Esophagus muscularis mucosa (tissue), 4 donors: ENCODE measurements around the gene COL26A1. TPM values are rescaled to one million over a fixed set of nuclear protein-coding genes. Genes with fewer than 3 reads are reported as not detected.

ENCODE experiments used
- DNase-seq: peaks from one replicate; pipeline ENCODE4 v3.0.0-alpha.2; 2017; ENCODE audit errors: extremely low spot score
- H3K27ac ChIP-seq, 4 donors: fragments of 200-600 bp; sonication (generic); replicated peaks in 1 of 4; 1 replicate in 3 of 4; 2 replicates in 1 of 4; pipeline ENCODE4 v1.5.1; 2016 to 2019; ENCODE audit warnings: mild to moderate bottlenecking in 1 of 4
- H3K27me3 ChIP-seq, 4 donors: fragments of 200-600 bp; sonication (generic); one replicate each; pipeline versions ENCODE4 v1.5.1 to v1.6.0; 2016 to 2019
- H3K36me3 ChIP-seq, 4 donors: fragments of 200-600 bp; sonication (generic); one replicate each; pipeline ENCODE4 v1.5.1; 2016 to 2019
- H3K4me1 ChIP-seq, 4 donors: fragments of 200-600 bp; sonication (generic); one replicate each; pipeline ENCODE4 v1.5.1; 2016 to 2019
- H3K4me3 ChIP-seq, 4 donors: fragments of 200-600 bp; sonication (generic); 1 replicate in 2 of 4; 2 replicates in 2 of 4; pipeline ENCODE4 v1.5.1; 2016 to 2019; ENCODE audit warnings: mild to moderate bottlenecking in 4 of 4, moderate library complexity in 1 of 4
- H3K9me3 ChIP-seq, 4 donors: fragments of 200-600 bp; sonication (generic); 1 replicate in 3 of 4; 2 replicates in 1 of 4; pipeline ENCODE4 v1.5.1; 2016 to 2019
- EP300 ChIP-seq: sonication (generic); formaldehyde crosslinking; IDR thresholded peaks from one replicate; pipeline ENCODE4 v1.6.1; 2017; ENCODE audit warnings: antibody characterized with exemption
- POLR2A ChIP-seq: fragments of 450-650 bp; IDR thresholded peaks from one replicate; pipeline ENCODE4 v1.6.1; 2017; ENCODE audit warnings: antibody characterized with exemption, moderate library complexity, mild to moderate bottlenecking, low read depth
- POLR2AphosphoS5 ChIP-seq, 2 donors: sonication (generic); formaldehyde crosslinking; IDR thresholded peaks; one replicate each; pipeline ENCODE4 v1.6.1; 2017; ENCODE audit warnings: antibody characterized with exemption in 2 of 2
- WGBS: methylation state at CpG from one replicate; pipeline ENCODE4 v1.1.5; 2018; 5-methylcytosine and 5-hydroxymethylcytosine counted together
- intact Hi-C: fragments of 100-400 bp; cut with DNase I; formaldehyde crosslinking; loops from one replicate; pipeline ENCODE4 v1.15.1; 2023
- small RNA-seq, 3 donors: library from RNA; depleted of rRNA; stranded (forward); fragments of <200 nt; gene quantifications; one replicate each; pipeline ENCODE3, GENCODE V24; 2016
- total RNA-seq, 4 donors: library from RNA; depleted of rRNA; stranded (reverse); fragments of >200 nt; gene quantifications; one replicate each; pipeline versions ENCODE4 v1.1.0 to v1.2.1, GENCODE V29; 2016
- TF ChIP-seq, protein P1 (sequence below), 3 experiments: fragments of 200-600 bp in 2 of 3; fragments of 450-650 bp in 1 of 3; sonication (generic) in 2 of 3; IDR thresholded peaks; one replicate each; pipeline ENCODE4 v1.5.1; 2017 to 2019; ENCODE audit warnings: antibody characterized with exemption in 3 of 3, mild to moderate bottlenecking in 2 of 3, moderate library complexity in 1 of 3

COL26A1 gene
- total RNA-seq, 4 donors from 2014 or later: not detected

GRCh38 chr7:101605611-101606497 is 243.2 kb downstream of the COL26A1 start:
- DNase-seq: no peak
- Histone ChIP-seq H3K4me3 (no peak overlapping the region), H3K27ac (no peak overlapping the region), H3K27me3 (peaks cover 0 to 15% (median 0%) of the 10 kb centered on the region in 4 donors), H3K9me3 (no peaks in the 10 kb centered on the region), H3K4me1 (peaks cover 4 to 8% (median 6%) of the 10 kb centered on the region in 4 donors), H3K36me3 (no peaks in the 10 kb centered on the region)
- WGBS: 81% methylated on average over 20 of the region's 26 CpGs
- intact Hi-C loops: no loop called here
- TF ChIP-seq POLR2A (no peak), POLR2AphosphoS5 (IDR thresholded peaks at IDR 0.05) (no peak)
- TF ChIP-seq, protein P1, sequence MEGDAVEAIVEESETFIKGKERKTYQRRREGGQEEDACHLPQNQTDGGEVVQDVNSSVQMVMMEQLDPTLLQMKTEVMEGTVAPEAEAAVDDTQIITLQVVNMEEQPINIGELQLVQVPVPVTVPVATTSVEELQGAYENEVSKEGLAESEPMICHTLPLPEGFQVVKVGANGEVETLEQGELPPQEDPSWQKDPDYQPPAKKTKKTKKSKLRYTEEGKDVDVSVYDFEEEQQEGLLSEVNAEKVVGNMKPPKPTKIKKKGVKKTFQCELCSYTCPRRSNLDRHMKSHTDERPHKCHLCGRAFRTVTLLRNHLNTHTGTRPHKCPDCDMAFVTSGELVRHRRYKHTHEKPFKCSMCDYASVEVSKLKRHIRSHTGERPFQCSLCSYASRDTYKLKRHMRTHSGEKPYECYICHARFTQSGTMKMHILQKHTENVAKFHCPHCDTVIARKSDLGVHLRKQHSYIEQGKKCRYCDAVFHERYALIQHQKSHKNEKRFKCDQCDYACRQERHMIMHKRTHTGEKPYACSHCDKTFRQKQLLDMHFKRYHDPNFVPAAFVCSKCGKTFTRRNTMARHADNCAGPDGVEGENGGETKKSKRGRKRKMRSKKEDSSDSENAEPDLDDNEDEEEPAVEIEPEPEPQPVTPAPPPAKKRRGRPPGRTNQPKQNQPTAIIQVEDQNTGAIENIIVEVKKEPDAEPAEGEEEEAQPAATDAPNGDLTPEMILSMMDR (IDR thresholded peaks at IDR 0.05): no peak

DNA sequence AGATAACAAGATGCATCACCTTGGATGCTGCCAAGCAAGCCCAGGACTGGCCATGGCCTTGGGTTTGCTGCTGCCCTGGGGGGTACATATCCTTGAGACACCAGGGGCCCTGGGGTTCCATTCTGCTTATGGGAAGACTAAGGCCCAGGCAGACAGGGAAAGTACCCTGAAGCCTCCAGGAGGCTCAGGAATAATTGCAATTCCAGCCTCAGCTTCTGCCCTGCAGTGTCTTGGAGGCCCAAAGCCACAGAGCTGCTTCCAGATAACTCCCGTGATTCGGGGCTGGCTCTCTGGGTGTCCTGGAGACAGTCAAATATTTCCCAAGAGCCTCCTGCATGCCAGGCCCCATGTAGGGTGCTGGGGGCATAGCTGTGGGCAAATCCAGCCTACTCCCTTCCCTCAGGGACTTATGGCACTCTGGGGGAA is 243.8 kb downstream of the COL26A1 start:
- intact Hi-C loops: no loop called here
- TF ChIP-seq POLR2A: no peak
- TF ChIP-seq POLR2AphosphoS5 (IDR thresholded peaks at IDR 0.05): no peak
- no peak for TF ChIP-seq EP300
- TF ChIP-seq, protein P1 (IDR thresholded peaks at IDR 0.05): no peak
- Histone ChIP-seq H3K27ac (no peak overlapping the region), H3K4me3 (no peak overlapping the region), H3K4me1 (peaks cover 4 to 8% (median 6%) of the 10 kb centered on the region in 4 donors), H3K27me3 (peaks cover 0 to 15% (median 0%) of the 10 kb centered on the region in 4 donors), H3K36me3 (no peaks in the 10 kb centered on the region), H3K9me3 (no peaks in the 10 kb centered on the region)
- 63% methylated on average over 2 of the region's 2 CpGs for WGBS
- DNase-seq: no peak

Small RNA genes lying within 50 kb of the gene (small RNA-seq; reads per million reads assigned to genes)
- gene AC004965.1: 0 reads per million in 3 donors

Other genes starting within 250 kb of the COL26A1 start
- 10 to 100 TPM in 2 of 4 donors, 1 to 10 TPM in 2; 9.4 to 54.2 (median 18.2) TPM for gene SERPINE1, start 235.8 kb upstream of the COL26A1 start, total RNA-seq
- gene AP1S1, start 208.4 kb upstream of the COL26A1 start, total RNA-seq: 10 to 100 TPM; 28.2 to 44.4 (median 35.5) TPM
- under 1 TPM in 3 of 4 donors, not detected in 1; 0.23 to 0.33 (median 0.26) TPM for gene VGF, start 197.3 kb upstream of the COL26A1 start, total RNA-seq
- not detected for gene NAT16, start 182.6 kb upstream of the COL26A1 start, total RNA-seq
- gene MOGAT3, start 161.8 kb upstream of the COL26A1 start, total RNA-seq: under 1 TPM in 1 of 4 donors, not detected in 3; 0.17 TPM
- gene PLOD3, start 145.3 kb upstream of the COL26A1 start, total RNA-seq: 10 to 100 TPM; 30.3 to 60.2 (median 50.1) TPM
- gene ZNHIT1, start 144.7 kb upstream of the COL26A1 start, total RNA-seq: 10 to 100 TPM; 60.6 to 86.7 (median 77.6) TPM
- 1 to 10 TPM; 5.3 to 9.1 (median 6.4) TPM for gene CLDN15, start 125.1 kb upstream of the COL26A1 start, total RNA-seq
- 100 to 1,000 TPM; 216 to 310 (median 295) TPM for gene FIS1, start 117.8 kb upstream of the COL26A1 start, total RNA-seq
- 10 to 100 TPM; 25.2 to 33.1 (median 28.5) TPM for gene IFT22, start 41.1 kb upstream of the COL26A1 start, total RNA-seq